Stimulated activated CD4-positive, alpha-beta T cell treated with anti-CD3 and anti-CD28 coated beads, Interleukin-4, amount 100 ng/mL, for 1 hour (primary cell): ENCODE data around the gene TM4SF4.

Source experiments
- DNase-seq: peaks from one replicate; pipeline ENCODE4 v3.0.0-alpha.2; 2020

TM4SF4 gene

DNA sequence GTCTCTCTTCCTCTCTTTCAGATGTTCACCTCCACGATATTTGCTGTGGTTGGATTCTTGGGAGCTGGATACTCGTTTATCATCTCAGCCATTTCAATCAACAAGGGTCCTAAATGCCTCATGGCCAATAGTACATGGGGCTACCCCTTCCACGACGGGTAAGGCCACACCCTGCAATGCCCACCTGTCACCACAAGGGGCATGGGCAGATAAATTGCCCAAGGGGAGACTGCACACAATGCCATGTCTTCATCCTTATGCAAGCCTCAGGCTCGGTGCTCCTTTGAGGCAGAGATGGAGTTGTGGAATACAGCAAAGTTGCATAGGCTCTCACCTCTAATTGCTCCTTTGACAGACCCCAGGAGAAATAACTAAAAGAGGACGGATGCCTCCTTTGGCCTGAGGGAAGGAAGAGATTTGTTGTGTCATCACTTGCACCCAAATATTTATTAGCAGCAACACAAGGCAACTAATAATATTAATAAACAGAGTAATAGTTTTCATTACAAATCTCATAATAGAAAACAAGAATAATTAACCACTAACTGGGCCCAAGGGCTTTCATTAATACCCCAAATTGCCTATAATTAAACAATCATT, 13.2 kb downstream of the TM4SF4 start:
- peak; percentile 33 for DNase-seq

DNA sequence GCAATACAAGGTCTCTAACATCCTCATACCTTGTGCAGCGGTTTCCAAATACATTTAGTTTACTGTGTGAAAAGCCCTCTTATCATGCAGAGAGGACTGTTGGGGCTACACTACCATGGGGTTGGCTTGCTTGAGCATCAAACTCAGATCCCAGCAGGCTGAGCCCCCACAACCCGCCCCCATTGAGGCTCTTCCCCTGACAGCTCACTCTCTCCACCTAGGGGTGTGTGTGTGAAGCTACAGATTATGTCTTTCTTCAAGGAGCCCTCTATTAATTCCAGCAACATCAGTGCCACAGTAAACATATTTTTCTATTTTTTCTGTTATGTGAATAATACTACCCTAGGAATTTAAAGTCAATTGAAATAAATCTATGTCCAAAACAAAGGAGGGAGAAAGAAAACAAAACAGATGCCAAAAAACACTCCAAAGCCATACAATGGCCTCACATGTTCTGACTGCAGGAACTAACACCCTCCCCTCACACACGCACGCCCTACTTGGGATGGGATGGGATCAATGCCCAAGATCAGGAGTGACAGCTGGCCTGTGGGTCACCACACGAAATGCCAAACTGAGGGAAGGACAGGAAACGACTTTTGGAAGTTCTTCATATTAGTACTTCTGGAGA, 14.7 kb downstream of the TM4SF4 start:
- DNase-seq = no peak

DNA sequence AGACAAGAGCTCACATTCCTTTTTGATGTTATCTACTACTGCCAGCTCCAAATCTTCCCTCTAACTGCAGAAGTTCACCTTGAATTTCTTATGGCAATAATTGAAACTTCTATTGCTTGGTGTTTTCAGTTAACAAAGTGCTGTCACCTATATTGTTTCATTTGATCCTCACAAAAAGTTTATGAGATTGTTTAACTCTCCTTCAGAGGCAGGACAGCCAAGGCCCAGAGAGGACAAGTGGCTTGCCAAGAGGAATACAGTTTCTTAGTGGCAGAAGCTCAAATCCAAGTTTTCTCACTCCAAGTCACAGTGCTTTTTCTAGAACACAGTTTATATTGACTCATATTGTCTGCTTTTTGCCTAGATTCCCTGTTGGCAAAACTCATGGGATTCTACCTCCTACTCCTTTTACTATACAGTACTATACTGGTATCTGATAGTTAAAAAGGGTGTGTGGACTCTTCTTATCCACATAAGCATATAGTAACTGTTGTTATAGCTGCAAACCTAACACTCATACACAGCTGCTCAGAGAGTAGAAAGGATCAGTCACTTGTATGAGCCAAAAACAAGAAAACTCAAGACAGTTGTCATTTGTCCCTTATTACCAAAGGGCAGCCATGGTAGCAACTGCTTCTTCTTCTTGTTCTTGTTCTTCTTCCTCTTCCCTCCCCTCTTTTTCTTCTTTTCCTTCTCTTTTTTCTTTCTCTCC, 15.9 kb downstream of the TM4SF4 start:
- no peak for DNase-seq

DNA sequence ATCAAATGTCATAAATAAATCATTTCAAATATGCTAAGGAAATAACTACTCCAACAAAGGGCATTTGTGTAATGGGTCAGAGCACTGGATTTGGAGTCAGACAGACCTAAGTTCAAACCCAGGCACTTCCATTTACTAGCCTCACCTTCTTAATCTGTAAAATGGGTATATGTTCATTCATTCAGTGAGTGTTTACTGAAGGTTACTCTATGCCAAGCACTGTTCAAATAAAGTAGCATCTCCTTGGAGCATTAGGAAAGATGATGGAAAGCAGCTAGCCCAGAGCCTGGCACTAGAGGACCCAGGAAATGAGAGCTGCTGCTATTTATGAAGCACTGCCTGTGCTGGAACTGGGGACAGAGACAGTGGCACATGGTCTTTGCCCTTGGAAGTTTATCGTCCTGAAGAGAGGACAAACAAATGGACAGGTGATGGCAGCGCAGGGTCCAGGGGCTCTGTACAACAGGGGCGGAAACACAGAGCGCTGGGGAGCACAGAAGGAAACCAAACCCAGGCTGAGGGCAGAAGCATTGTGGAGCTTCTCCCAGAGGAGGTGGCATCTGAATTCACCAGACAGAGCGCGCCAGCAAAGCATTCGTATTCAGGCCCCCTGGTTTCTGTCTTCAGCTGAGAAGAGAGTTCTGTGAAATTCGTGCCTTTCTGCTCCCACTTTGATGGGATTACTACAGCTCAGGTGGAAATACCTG, 19.0 kb downstream of the TM4SF4 start:
- DNase-seq = no peak

DNA sequence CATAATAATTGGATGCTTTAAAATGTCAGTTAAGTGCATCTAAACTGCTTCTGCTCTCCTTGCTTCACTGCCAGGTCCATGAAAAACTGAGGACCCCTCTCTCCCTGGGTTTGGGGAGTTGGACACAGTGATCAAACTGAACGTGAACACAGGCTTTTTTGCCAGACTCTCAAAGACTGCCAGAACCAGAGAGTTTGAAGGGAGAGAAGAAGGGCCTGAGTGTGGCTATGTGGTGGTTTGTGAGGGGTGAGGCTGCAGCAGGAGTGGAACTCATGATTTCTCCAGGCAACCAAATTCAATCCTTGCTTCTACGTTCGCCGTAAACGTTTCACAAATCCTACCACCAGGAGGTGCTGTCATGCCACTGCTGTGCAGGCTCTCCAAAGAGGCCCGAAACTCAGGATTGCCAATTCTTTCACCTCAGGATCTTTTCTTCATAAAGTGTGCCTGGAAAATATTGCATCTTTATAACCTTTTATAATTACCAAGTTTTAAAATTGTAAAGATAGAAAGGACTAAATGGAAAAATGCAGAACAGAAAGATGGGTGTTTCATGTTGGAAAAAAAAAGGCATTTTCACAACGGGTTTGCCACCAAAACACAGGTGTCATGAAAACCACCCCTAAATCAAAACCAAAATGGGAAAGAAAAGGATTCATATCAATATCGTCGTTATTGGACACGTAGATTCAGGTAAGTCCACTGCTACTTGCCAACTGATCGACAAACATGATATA, 19.7 kb downstream of the TM4SF4 start:
- peak; percentile 11 for DNase-seq

DNA sequence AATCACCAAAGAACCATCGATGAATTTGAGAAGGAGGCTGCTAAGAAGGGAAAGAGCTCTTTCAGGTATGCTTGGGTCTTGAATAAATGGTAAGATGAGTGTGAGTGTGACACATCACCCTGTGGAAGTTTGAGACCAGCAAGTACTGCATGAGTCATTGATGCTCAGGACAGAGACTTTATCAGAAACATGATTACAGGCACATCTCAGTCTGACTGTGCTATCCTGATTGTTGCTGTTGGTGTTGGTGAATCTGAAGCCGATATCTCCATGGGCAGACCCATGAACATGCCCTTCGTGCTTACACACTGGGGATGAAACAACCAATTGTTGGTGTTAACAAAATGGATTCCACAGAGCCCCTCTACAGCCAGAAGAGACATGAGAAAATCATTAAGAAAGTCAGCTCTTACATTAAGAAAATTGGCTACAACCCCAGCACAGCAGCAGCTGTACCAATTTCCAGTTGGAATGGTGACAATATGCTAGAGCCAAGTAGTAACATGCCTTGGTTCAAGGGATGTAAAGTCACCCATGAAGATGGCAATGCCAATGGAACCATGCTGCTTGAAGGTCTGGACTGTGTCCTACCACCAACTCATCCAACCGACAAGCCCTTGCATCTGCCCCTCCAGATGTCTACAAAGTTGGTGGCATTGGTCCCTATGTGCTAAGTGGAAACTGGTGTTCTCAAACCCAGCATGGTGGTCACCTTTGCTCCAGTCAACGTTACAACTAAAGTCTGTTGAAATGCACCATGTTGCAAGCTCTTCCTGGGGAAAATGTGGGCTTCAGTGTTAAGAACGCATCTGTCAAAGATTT, 20.5 kb downstream of the TM4SF4 start:
- no peak for DNase-seq

DNA sequence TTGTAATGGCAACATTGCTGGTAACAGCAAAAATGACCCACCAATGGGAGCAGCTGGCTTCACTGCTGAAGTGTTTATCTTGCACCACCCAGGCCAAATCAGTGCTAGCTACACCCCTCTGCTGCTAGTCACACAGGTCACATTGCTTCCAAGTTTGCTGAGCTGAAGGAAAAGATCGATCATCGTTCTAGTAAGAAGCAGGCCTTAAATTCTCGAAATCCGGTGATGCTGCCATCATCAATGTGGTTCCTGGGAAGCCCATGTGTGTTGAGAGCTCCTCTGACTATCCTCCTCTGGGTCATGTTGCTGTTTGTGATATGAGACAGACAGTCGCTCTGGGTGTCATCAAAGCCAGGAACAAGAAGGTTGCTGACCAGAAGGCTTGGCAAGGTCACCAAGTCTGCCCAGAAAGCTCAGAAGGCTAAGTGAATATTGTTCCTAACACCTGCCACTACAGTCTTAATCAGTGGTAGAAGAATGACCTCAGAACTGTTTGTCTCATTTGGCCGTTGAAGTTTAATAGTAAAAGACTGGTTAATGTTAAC, 21.2 kb downstream of the TM4SF4 start:
- no peak for DNase-seq

- DNase-seq = no peak
Observed at GRCh38 chr3:149496891-149497290, 22.4 kb downstream of the TM4SF4 start.

GRCh38 chr3:149497966-149498670, 23.6 kb downstream of the TM4SF4 start:
- DNase-seq = no peak

- DNase-seq = no peak
Observed at GRCh38 chr3:149501524-149501923, 27.0 kb downstream of the TM4SF4 start.

GRCh38 chr3:149502438-149502837, 27.9 kb downstream of the TM4SF4 start:
- no peak for DNase-seq

DNA sequence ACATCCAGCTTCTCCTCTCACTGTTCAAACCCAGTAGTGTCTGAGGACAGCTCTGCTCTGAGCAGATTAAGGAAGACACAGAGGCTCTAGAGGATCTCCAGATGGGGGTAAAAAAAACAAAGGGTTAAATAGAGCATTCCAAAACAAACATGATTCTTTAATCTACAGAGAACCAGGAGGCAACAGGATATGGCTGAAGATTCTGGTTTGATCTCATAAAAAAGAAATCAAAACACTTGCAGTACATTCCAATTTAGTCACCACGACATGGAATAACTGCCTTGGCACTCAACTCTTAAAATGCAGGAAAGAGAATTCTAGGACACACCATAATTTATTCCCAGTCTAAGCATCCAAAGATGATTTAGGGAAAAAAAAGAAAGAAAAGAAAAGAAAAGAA, 32.0 kb downstream of the TM4SF4 start:
- no peak for DNase-seq

GRCh38 chr3:149506965-149507364, 32.5 kb downstream of the TM4SF4 start:
- no peak for DNase-seq

- DNase-seq = no peak
Observed at GRCh38 chr3:149507491-149508324, 33.2 kb downstream of the TM4SF4 start.

DNA sequence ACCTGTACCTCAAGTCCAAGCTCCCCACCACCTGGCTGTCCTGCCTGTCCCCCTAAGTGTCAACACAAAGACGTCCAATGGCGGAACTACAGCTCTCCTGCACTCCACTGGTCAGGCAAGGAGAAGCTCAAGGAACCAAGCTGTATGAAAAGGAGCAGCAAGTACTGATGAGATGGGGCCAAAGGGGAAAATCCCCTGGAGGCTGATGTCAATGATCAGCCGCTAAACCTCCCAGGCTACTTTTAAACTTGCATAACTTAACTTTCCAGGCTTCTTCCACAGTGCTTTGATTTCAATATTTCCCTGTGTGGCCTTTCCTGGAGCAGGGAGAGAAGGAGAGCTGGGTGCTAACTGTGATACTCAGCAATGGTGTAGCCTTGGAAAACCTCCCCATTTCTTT, 35.0 kb downstream of the TM4SF4 start:
- no peak for DNase-seq

DNA sequence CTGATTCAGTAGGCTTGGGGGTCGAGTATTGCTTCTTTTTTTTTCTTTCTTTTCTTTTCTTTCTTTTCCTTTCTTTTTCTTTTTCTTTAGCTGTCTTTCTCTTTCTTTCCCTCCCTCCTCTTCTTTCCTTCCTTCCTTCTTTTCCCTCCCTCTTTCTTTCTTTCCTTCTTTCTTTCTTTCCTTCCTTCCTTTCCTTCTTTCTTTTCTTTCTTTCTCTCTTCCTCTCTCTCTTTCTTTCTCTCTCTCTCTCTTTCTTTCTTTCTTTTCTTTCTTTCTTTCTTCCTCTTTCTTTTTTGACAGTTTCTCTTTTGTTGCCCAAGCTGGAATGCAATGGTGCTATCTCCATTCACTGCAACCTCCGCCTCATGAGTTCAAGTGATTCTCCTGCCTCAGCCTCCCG, 36.0 kb downstream of the TM4SF4 start:
- no peak for DNase-seq

DNA sequence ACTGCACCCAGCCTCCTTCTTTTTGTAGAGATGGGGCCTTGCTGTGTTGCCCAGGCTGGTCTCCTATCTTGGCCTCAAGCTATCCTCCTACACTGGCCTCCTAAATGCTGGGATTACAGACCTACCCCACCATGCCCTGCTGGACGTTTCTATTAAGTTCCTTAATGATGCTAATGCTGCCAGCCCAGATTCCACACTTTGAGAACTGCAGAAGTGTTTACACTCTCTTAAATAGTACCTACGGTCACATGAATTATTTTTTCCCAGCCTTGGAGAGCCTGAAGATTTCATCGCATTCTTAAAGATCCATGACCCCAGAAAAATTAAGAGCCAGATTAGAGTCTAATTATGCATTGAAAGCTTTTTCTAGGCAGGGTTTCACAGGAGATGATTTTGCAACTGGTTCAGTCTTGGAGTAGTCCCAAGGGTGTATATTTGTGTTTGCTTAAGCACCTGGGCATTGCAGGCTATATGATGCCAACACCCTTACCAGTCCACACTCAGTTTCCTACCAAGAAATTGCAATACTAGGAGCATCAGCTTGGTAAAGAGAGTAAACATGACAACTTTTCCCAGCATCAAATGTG, 36.6 kb downstream of the TM4SF4 start:
- no peak for DNase-seq

GRCh38 chr3:149512073-149512782, 37.7 kb downstream of the TM4SF4 start:
- DNase-seq = peak; percentile 16

DNA sequence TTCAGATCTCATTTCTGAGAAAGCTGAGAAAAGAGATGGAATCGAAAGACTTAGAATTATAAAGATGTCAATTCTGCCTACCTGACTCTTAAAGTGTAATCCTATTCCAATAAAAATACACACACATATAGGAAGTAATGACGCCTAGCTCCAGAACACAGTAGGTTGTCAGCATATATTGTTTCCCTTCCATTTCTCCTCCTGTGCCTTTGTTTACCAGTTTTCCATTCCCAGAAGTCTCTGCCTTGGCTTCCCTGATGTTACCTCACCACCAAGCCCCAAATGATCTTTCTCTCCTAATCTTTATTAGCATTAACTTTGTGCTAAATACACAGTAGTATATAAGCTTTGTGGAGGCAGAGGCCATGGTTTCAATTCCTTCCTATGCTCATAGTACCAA, 40.0 kb downstream of the TM4SF4 start:
- DNase-seq = no peak
